Erythroblast (primary cell): Measurements from ENCODE around the gene ATP6V0B.

Experiments
- GATA1 ChIP-seq: IDR thresholded peaks from 2 replicates; pipeline ENCODE4 v1.6.1; 2011; ENCODE audit warnings: low read depth, mild to moderate bottlenecking, control low read depth, low read length, moderate library complexity
- POLR2A ChIP-seq: IDR thresholded peaks from 2 replicates; pipeline ENCODE4 v1.6.1; 2011; ENCODE audit warnings: mild to moderate bottlenecking, low read length

DNA sequence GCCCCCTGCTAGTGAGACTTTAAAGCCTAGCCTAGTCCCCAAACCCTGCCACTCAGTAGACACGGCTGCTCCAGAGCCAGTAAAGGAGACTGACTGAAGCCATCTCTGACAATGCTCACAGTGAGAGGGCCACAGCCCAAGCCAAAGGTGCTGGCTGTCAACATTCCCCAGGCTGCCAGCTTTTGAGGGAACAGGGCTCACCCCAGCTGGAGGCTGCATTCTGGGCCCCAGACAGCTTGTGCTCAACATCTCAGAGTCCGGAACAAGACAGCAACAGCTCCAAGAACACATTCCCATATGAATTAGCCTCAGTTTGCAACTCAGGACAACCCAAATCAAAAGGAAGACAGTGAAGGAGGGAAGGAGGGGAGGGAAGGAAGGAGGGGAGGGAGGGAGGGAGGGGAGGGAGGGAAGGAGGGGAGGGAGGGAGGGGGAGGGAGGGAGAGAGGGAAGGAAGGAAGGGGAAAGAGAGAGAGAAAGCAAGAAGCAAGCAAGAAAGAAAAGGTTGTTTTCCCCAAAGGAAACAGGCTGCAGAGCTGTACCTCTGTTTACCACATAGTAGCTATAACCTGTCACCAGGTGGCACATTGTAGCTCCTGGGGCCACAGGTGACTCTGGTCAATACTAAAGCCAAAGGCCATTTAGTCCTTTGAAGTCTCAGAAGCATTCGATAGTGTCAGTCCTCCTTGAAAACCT, 35.7 kb upstream of the ATP6V0B start:
- no peak for TF ChIP-seq POLR2A
- TF ChIP-seq GATA1 = no peak
